Mesenchymal stem cell (in vitro differentiated cells and primary cell): ENCODE measurements around the gene COL8A1.

ENCODE experiments used
- DNase-seq: peaks from one replicate; pipeline ENCODE4 v3.0.0-alpha.2; 2013
- H2AFZ ChIP-seq: one replicate; pipeline ENCODE4 v1.6.1; 2013; ENCODE audit warnings: low read depth, mild to moderate bottlenecking, control low read depth, inconsistent platforms, low read length, moderate library complexity
- H2AK5ac ChIP-seq: 2 replicates; pipeline ENCODE4 v1.6.1; 2013; ENCODE audit warnings: low read length, moderate library complexity, mild to moderate bottlenecking, inconsistent platforms; ENCODE audit not compliant: severe bottlenecking
- H2BK120ac ChIP-seq: one replicate; pipeline ENCODE4 v1.6.1; 2013; ENCODE audit warnings: low read depth, mild to moderate bottlenecking, inconsistent platforms, low read length, moderate library complexity
- H2BK12ac ChIP-seq, 2 experiments: one replicate each; pipeline ENCODE4 v1.6.1; 2013; ENCODE audit warnings: inconsistent platforms in 2 of 2, low read length in 2 of 2, mild to moderate bottlenecking in 2 of 2, moderate library complexity in 2 of 2, control low read depth in 1 of 2
- H2BK15ac ChIP-seq: one replicate; pipeline ENCODE4 v1.6.1; 2013; ENCODE audit warnings: mild to moderate bottlenecking, low read depth, inconsistent platforms; ENCODE audit not compliant: poor library complexity, severe bottlenecking
- H2BK5ac ChIP-seq: 2 replicates; pipeline ENCODE4 v1.6.1; 2013; ENCODE audit warnings: low read depth, mild to moderate bottlenecking, low read length, control low read depth, inconsistent platforms; ENCODE audit not compliant: poor library complexity, severe bottlenecking
- H3K14ac ChIP-seq, 2 experiments: one replicate each; pipeline ENCODE4 v1.6.1; 2013; ENCODE audit warnings: inconsistent platforms in 2 of 2, low read length in 2 of 2, control low read depth in 1 of 2, mild to moderate bottlenecking in 1 of 2, moderate library complexity in 1 of 2
- H3K18ac ChIP-seq, 2 experiments: one replicate each; pipeline ENCODE4 v1.6.1; 2013; ENCODE audit warnings: inconsistent platforms in 2 of 2, low read length in 2 of 2, control low read depth in 1 of 2, low read depth in 1 of 2, mild to moderate bottlenecking in 1 of 2
- H3K23ac ChIP-seq, 2 experiments: one replicate each; pipeline ENCODE4 v1.6.1; 2013; ENCODE audit warnings: inconsistent platforms in 2 of 2, low read length in 2 of 2, mild to moderate bottlenecking in 2 of 2, moderate library complexity in 2 of 2, control low read depth in 1 of 2
- H3K27ac ChIP-seq: 2 replicates; pipeline ENCODE4 v1.5.1; 2013; ENCODE audit warnings: mild to moderate bottlenecking, moderate library complexity, low read length, control low read depth, inconsistent platforms; ENCODE audit not compliant: poor library complexity, severe bottlenecking
- H3K27me3 ChIP-seq, 2 experiments: 2 replicates each; pipeline versions ENCODE4 v1.6.1 to v1.7.0; 2013; ENCODE audit warnings: low read length in 2 of 2, mild to moderate bottlenecking in 2 of 2, moderate library complexity in 2 of 2, control low read depth in 1 of 2, inconsistent platforms in 1 of 2; ENCODE audit not compliant: control insufficient read depth in 1 of 2, insufficient read depth in 1 of 2
- H3K36me3 ChIP-seq, 2 experiments: 2 replicates each; pipeline versions ENCODE4 v1.6.1 to v1.7.0; 2013; ENCODE audit warnings: low read length in 2 of 2, control low read depth in 1 of 2, inconsistent platforms in 1 of 2, low read depth in 1 of 2, mild to moderate bottlenecking in 1 of 2; ENCODE audit not compliant: insufficient read depth in 2 of 2, control insufficient read depth in 1 of 2
- H3K4ac ChIP-seq, 2 experiments: one replicate each; pipeline ENCODE4 v1.6.1; 2013; ENCODE audit warnings: inconsistent platforms in 2 of 2, low read length in 2 of 2, mild to moderate bottlenecking in 2 of 2, moderate library complexity in 2 of 2, control low read depth in 1 of 2, low read depth in 1 of 2
- H3K4me1 ChIP-seq: 2 replicates; pipeline ENCODE4 v1.6.1; 2013; ENCODE audit warnings: low read depth, low read length, control low read depth; ENCODE audit not compliant: control insufficient read depth, insufficient read depth
- H3K4me2 ChIP-seq: 2 replicates; pipeline ENCODE4 v1.6.1; 2013; ENCODE audit warnings: low read length, mild to moderate bottlenecking, inconsistent platforms; ENCODE audit not compliant: poor library complexity, severe bottlenecking
- H3K4me3 ChIP-seq, 2 experiments: 2 replicates each; pipeline versions ENCODE4 v1.5.1 to v1.7.0; 2013; ENCODE audit warnings: low read length in 2 of 2, mild to moderate bottlenecking in 2 of 2, control low read depth in 1 of 2, low read depth in 1 of 2; ENCODE audit not compliant: insufficient read depth in 1 of 2
- H3K79me1 ChIP-seq: replicated peaks from 2 replicates; pipeline ENCODE4 v1.6.1; 2013; ENCODE audit warnings: mild to moderate bottlenecking, control low read depth, low read length, inconsistent platforms; ENCODE audit not compliant: poor library complexity, severe bottlenecking
- H3K9ac ChIP-seq: 2 replicates; pipeline ENCODE4 v1.7.0; 2013; ENCODE audit warnings: mild to moderate bottlenecking, low read length, moderate library complexity
- H3K9me3 ChIP-seq: 2 replicates; pipeline ENCODE4 v1.7.0; 2013; ENCODE audit warnings: mild to moderate bottlenecking, low read length; ENCODE audit not compliant: control insufficient read depth
- H4K8ac ChIP-seq: one replicate; pipeline ENCODE4 v1.6.1; 2013; ENCODE audit warnings: inconsistent platforms, mild to moderate bottlenecking, low read length, moderate library complexity
- H4K91ac ChIP-seq: one replicate; pipeline ENCODE4 v1.6.1; 2013; ENCODE audit warnings: mild to moderate bottlenecking, low read length, inconsistent platforms
- WGBS: methylation state at CpG from one replicate; pipeline ENCODE4 v1.1.7; 2013; ENCODE audit warnings: mixed read lengths; 5-methylcytosine and 5-hydroxymethylcytosine counted together

The COL8A1 gene

DNA sequence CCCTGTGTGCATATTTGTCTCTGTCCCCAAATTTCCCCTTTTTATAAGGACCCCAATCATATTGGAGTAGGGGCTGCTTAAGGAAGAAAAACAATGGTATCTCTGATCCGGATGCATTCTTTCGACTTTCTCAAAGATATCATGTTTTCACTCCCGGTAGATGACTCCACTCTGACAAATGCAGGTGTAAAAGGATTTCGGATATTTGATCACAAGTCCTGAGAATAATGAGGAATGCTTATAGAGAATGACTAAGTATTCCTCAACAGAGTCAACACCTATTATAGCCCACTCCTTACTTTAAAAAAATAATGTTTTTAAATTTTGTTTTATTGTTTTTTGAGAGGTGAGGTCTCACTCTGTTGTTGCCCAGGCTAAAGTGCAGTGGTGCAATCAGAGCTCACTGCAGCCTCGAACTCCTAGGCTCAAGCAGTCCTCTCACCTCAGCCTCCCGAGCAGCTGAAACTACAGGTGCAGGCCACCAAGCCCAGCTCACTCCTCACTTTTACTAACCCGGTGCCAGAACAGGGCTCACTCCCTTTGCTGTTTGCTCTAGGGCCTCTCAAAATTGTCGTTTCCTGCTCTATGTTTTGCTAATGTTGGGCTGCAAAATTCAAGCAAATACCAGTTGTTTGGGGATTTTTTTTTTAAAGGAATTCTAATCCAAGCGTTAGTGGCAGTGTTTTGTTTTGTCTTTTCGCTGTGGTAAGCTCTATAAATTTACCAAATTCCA lies 24.6 kb downstream of the COL8A1 start:
- peaks cover 0 to 14% of the 10 kb centered on the region in 2 experiments for H3K36me3 ChIP-seq
- H2BK120ac ChIP-seq, result no peak overlapping the region
- no peak overlapping the region for H2BK15ac ChIP-seq
- peaks cover 15% of the 10 kb centered on the region for H3K4me1 ChIP-seq
- no peak overlapping the region for H3K18ac ChIP-seq
- H3K27me3 ChIP-seq, result no peaks in the 10 kb centered on the region
- DNase-seq, result no peak
- peak overlapping the region; percentile 64 for H3K27ac ChIP-seq
- H3K9me3 ChIP-seq, result no peaks in the 10 kb centered on the region
- no peak overlapping the region for H4K91ac ChIP-seq
- H3K23ac ChIP-seq, result no peak overlapping the region
- H3K4me2 ChIP-seq, result no peak overlapping the region
- H2BK12ac ChIP-seq, result no peak overlapping the region
- H3K79me1 ChIP-seq, result no peaks in the 10 kb centered on the region
- H3K14ac ChIP-seq, result no peak overlapping the region
- H2BK5ac ChIP-seq, result no peak overlapping the region
- H2AFZ ChIP-seq, result no peak overlapping the region
- no peak overlapping the region for H4K8ac ChIP-seq
- H3K4ac ChIP-seq, result no peak overlapping the region
- H2AK5ac ChIP-seq, result no peak overlapping the region
- 70% methylated on average over 8 of the region's 10 CpGs for WGBS
- H3K4me3 ChIP-seq, result no peak overlapping the region
- no peak overlapping the region for H3K9ac ChIP-seq

DNA sequence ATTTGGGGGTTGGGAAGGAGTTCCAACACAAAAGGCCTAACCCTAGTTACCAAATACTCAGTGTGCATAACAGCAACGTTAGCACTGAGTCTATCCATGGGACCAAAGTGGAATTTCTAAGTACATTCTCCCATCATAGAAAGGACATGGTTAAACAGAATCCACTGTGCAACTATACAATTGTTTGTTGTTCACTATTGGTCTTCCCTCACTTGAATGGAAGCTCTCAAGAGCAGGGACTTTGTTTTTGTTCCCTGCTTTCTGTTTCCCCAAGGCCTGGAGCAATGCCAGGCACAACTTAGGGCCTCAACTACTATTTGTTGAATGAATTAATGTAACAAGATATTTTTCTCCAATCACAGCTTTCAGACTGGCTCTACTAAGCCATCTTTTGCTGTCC lies 25.6 kb downstream of the COL8A1 start:
- H3K4ac ChIP-seq, result no peak overlapping the region
- H3K36me3 ChIP-seq, result peaks cover 0 to 9% of the 10 kb centered on the region in 2 experiments
- no peak overlapping the region for H3K18ac ChIP-seq

DNA sequence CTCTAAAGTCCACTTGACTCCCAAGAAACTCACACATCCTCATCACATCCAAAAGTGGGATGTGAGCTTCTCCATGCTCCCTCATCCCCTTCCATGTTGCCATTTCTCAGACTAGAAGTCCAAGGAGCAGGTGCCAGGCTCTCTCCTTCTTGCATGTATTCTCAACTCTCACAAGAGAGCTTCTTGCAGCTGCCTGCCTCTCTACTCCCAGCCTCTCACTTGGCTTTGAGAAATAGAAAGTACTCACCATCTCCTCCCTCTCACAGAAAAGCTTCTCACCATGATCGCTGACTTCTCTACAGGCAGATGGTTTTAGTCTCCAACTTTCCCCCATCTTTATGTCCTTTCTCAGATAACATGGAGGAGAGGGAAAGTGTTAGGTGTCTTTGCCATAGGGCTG lies 26.6 kb downstream of the COL8A1 start:
- Histone ChIP-seq H3K27me3 (no peaks in the 10 kb centered on the region), H2BK12ac (no peak overlapping the region), H4K91ac (no peak overlapping the region), H3K9me3 (no peaks in the 10 kb centered on the region), H3K79me1 (no peaks in the 10 kb centered on the region), H3K4me2 (no peak overlapping the region), H3K4ac (no peak overlapping the region), H2BK120ac (no peak overlapping the region), H3K4me3 (no peak overlapping the region), H3K27ac (no peak overlapping the region), H3K36me3 (peaks cover 0 to 9% of the 10 kb centered on the region in 2 experiments), H3K23ac (no peak overlapping the region), H2AFZ (no peak overlapping the region), H2AK5ac (no peak overlapping the region), H3K9ac (no peak overlapping the region), H3K18ac (no peak overlapping the region), H2BK15ac (peak overlapping the region; percentile 26), H3K14ac (no peak overlapping the region), H3K4me1 (peaks cover 11% of the 10 kb centered on the region), H4K8ac (no peak overlapping the region), H2BK5ac (no peak overlapping the region)
- no peak for DNase-seq
- no CpG with 5 or more reads among the region's 1 CpG for WGBS

More for the DNA sequence above, 25.6 kb downstream of the COL8A1 start:
- Histone ChIP-seq H3K79me1 (no peaks in the 10 kb centered on the region), H3K4me1 (peaks cover 13% of the 10 kb centered on the region), H3K14ac (peak overlapping the region in 1 of 2 experiments; percentile 9), H3K27me3 (no peaks in the 10 kb centered on the region), H4K91ac (no peak overlapping the region), H3K4me2 (no peak overlapping the region), H4K8ac (no peak overlapping the region), H2AK5ac (no peak overlapping the region), H3K4me3 (no peak overlapping the region), H3K27ac (peak overlapping the region; percentile 70), H3K9ac (no peak overlapping the region), H2BK12ac (no peak overlapping the region), H2BK15ac (no peak overlapping the region), H2BK5ac (no peak overlapping the region), H3K23ac (no peak overlapping the region), H2BK120ac (no peak overlapping the region), H3K9me3 (no peaks in the 10 kb centered on the region), H2AFZ (peak overlapping the region; percentile 18)
- DNase-seq, result no peak
- 40% methylated on average over 1 of the region's 1 CpG for WGBS

DNA sequence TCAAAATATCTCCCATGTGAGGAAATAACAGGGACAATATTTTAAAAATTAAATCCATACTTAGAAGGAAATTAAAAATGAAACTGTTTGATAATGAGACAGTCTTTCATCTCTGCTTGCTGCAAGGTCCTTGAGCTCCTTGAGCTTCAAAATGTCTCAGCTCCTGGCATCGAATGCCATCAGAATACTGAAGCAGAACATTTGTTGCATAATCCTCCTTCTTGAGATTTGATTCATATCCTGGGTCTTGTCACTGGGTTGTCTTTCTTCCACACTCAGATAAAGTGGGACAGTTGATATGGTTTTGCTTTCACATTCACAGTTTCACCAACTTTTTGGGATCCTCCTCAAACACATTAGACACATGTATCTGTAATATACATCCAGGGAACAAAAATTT lies 27.8 kb downstream of the COL8A1 start:
- Histone ChIP-seq H3K9me3 (no peaks in the 10 kb centered on the region), H3K4me1 (peaks cover 9% of the 10 kb centered on the region), H3K27ac (peak overlapping the region; percentile 51), H3K36me3 (peaks cover 0 to 9% of the 10 kb centered on the region in 2 experiments), H2BK12ac (no peak overlapping the region), H3K4me2 (peak overlapping the region; percentile 6), H3K4ac (no peak overlapping the region), H3K27me3 (no peaks in the 10 kb centered on the region), H4K8ac (no peak overlapping the region), H3K4me3 (peak overlapping the region in 1 of 2 experiments; percentile 26), H3K23ac (no peak overlapping the region), H4K91ac (no peak overlapping the region), H3K14ac (no peak overlapping the region), H2AK5ac (no peak overlapping the region), H2AFZ (no peak overlapping the region), H2BK120ac (no peak overlapping the region), H2BK15ac (no peak overlapping the region), H3K18ac (no peak overlapping the region), H2BK5ac (no peak overlapping the region), H3K9ac (peak overlapping the region; percentile 15), H3K79me1 (no peaks in the 10 kb centered on the region)
- 83% methylated on average over 1 of the region's 1 CpG for WGBS
- DNase-seq, result peak; percentile 49
